ENCODE data around the gene ARMC5.

DNA sequence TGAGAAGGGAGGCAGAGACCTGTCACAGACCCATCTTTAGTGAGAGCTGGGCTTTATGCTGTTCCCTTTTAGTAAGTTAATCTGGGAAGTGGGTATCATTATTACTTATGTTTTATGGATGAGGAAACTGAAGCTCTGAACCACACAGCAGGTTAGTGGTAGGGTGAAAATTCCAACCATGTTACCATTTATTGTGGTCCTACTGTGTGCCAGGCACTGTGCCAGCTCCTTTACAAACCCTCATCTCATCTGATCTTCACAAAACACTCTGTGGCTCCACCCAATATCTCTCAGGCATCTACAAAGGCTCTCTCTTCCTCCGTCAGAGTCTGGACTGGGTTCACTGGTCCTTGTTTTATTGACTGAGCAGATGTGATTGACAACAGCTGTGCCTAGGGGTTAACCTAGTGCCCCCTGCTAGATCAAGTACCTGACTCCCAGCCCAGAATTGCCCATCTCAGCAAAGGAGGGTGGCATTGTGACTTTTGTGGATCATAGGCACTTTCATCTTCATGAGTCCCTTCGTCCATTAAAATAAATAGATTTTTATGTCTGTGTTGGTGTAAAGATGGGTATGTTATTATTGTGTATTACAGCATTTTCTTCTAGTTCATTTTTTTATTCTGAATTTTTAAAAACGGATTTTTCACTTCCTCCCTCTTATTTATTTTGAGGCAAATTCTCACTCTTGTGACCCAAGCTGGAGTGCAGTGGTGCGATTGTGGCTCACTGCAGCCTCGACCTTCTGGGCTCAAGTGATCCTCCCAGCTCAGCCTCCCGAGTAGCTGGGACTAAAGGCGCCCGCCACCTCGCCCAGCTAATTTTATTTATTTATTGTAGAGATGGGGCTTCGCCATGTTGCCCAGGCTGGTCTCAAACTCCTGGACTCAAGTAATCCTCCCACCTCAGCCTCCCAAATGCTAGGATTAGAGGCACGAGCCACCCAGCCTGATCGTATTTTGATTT, 15.8 kb downstream of the ARMC5 start:
- TF ChIP-seq, protein P1, sequence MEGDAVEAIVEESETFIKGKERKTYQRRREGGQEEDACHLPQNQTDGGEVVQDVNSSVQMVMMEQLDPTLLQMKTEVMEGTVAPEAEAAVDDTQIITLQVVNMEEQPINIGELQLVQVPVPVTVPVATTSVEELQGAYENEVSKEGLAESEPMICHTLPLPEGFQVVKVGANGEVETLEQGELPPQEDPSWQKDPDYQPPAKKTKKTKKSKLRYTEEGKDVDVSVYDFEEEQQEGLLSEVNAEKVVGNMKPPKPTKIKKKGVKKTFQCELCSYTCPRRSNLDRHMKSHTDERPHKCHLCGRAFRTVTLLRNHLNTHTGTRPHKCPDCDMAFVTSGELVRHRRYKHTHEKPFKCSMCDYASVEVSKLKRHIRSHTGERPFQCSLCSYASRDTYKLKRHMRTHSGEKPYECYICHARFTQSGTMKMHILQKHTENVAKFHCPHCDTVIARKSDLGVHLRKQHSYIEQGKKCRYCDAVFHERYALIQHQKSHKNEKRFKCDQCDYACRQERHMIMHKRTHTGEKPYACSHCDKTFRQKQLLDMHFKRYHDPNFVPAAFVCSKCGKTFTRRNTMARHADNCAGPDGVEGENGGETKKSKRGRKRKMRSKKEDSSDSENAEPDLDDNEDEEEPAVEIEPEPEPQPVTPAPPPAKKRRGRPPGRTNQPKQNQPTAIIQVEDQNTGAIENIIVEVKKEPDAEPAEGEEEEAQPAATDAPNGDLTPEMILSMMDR (IDR thresholded peaks at IDR 0.05; ENCODE audit: low read depth, low read length, poor library complexity, severe bottlenecking), result no peak
- no peak for TF ChIP-seq EZH2phosphoT487 (IDR thresholded peaks at IDR 0.05; ENCODE audit: borderline replicate concordance, low read length)
